GM19324 (cell line): ENCODE measurements around the gene AUTS2.

ENCODE experiments used
- ATAC-seq: cut with Tn5 transposase; IDR thresholded peaks from one replicate; pipeline ENCODE4 v1.9.1; 2021; ENCODE audit warnings: mild to moderate bottlenecking, moderate library complexity; ENCODE audit not compliant: unreplicated experiment, low FRiP score

The AUTS2 gene

GRCh38 chr7:70416347-70416985 lies 818.2 kb downstream of the AUTS2 start:
- no peak for ATAC-seq

GRCh38 chr7:70416986-70417655 lies 818.8 kb downstream of the AUTS2 start:
- ATAC-seq: no peak

GRCh38 chr7:70419526-70420380 lies 821.5 kb downstream of the AUTS2 start:
- ATAC-seq: no peak

- no peak for ATAC-seq
Observed at GRCh38 chr7:70420381-70420662, 822.0 kb downstream of the AUTS2 start.

GRCh38 chr7:70421319-70421718 lies 823.0 kb downstream of the AUTS2 start:
- ATAC-seq: no peak

- ATAC-seq: peak; percentile 57
Observed at GRCh38 chr7:70426249-70426880, 828.1 kb downstream of the AUTS2 start.

- ATAC-seq: no peak
Observed at GRCh38 chr7:70432567-70433001, 834.3 kb downstream of the AUTS2 start.

- ATAC-seq: no peak
Observed at GRCh38 chr7:70434376-70434775, 836.1 kb downstream of the AUTS2 start.

GRCh38 chr7:70434821-70435220 lies 836.5 kb downstream of the AUTS2 start:
- no peak for ATAC-seq

GRCh38 chr7:70435634-70436033 lies 837.4 kb downstream of the AUTS2 start:
- ATAC-seq: no peak

GRCh38 chr7:70436790-70437350 lies 838.6 kb downstream of the AUTS2 start:
- ATAC-seq: no peak

- ATAC-seq: no peak
Observed at GRCh38 chr7:70439651-70440050, 841.4 kb downstream of the AUTS2 start.

GRCh38 chr7:70446448-70447143 lies 848.3 kb downstream of the AUTS2 start:
- no peak for ATAC-seq

- no peak for ATAC-seq
Observed at GRCh38 chr7:70448312-70448906, 850.1 kb downstream of the AUTS2 start.

- ATAC-seq: no peak
Observed at GRCh38 chr7:70450731-70451130, 852.5 kb downstream of the AUTS2 start.

- ATAC-seq: no peak
Observed at GRCh38 chr7:70455925-70456324, 857.6 kb downstream of the AUTS2 start.

- peak; percentile 47 for ATAC-seq
Observed at GRCh38 chr7:70456719-70457118, 858.4 kb downstream of the AUTS2 start.

GRCh38 chr7:70457482-70457881 lies 859.2 kb downstream of the AUTS2 start:
- ATAC-seq: no peak

GRCh38 chr7:70457883-70458680 lies 859.8 kb downstream of the AUTS2 start:
- no peak for ATAC-seq
